Measurements from ENCODE around the gene RAI1.

Gene RAI1

DNA sequence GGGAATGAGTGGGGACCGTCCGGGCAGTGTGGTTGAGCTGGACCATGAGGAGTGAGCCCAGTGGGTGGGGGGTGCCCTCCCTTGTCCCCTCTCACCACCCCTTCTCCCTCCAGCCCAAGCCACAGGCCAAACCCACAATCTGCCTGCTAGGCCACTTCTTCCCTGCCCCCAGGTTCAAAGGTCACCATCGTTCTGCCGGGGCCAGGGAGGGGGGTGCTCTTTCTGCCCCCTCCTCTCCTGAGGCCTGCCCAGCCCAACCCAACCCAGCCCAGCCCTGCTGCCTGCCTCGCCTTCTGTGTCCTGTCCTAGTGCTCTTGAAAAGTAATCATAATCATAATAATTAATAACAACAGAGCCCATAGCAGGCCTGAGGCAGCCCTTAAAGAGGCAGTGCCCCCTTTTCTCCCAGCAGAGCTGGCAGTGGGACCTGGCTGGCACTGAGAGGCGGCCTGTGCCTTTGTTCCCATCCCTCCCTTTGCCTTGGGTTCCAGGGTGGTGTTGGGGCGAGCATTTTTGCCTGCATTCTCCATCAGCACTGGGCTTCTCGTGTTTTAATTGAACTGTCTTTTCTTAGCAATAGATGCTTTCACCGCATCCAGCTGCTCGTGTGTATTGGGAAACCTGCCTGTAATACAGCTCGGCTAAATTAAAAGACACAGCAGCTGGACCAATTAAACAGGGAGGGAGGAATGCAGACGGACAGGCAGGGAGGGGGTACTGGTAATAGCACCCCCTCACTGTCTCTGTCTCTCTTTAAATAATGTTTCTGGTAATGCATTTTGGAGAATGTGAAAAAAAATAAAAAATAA, 108.8 kb downstream of the RAI1 start:
- DNase-seq: no peak

GRCh38 chr17:17790637-17791464, 109.6 kb downstream of the RAI1 start:
- no peak for DNase-seq

DNA sequence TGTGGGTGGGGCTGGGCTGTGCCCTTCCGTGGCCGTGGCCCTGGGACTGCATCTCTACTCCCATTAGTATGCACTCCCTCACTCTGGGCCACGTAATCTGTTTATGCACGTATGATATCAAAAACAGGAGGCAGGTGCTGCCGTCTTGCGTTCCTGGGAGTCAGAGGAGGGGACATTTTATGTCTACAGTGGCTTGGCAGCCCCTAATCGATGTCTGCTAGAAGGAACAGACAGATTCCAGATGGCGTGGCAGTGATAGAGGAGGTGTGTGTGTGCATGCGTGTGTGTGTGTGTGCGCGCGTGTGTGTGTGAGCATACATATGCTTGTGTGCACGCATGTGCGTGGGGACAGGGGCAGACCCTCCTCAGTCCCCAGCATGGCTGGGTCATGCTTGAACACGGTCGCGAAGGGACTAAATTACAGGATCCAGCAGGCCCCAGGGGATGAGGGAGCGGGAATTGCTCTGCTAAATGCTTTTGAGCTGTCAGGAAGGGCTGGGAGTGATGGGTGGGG, 110.8 kb downstream of the RAI1 start:
- DNase-seq: no peak

- DNase-seq: peak; percentile 27
These were observed 111.5 kb downstream of the RAI1 start for GRCh38 chr17:17792551-17793377.

DNA sequence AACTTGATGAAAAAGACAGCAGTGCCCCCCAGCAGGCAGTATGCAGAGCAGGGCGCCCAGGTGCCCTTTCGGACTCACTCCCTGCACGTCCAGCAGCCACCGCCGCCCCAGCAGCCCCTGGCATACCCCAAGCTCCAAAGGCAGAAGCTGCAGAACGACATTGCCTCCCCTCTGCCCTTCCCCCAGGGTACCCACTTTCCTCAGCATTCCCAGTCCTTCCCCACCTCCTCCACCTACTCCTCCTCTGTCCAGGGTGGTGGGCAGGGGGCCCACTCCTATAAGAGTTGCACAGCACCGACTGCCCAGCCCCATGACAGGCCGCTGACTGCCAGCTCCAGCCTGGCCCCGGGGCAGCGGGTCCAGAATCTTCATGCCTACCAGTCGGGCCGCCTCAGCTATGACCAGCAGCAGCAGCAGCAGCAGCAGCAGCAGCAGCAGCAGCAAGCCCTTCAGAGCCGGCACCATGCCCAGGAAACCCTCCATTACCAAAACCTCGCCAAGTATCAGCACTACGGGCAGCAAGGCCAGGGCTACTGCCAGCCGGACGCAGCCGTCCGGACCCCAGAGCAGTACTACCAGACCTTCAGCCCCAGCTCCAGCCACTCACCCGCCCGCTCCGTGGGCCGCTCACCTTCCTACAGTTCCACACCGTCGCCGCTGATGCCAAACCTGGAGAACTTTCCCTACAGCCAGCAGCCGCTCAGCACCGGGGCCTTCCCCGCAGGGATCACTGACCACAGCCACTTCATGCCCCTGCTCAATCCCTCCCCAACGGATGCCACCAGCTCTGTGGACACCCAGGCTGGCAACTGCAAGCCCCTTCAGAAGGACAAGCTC, 112.3 kb downstream of the RAI1 start:
- no peak for DNase-seq

DNA sequence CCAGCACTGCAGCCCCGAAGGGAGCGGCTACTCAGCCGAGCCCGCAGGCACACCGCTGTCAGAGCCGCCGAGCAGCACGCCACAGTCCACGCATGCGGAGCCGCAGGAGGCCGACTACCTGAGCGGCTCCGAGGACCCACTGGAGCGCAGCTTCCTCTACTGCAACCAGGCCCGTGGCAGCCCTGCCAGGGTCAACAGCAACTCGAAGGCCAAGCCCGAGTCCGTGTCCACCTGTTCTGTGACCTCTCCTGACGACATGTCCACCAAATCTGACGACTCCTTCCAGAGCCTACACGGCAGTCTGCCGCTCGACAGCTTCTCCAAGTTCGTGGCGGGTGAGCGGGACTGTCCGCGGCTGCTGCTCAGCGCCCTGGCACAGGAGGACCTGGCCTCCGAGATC, 113.1 kb downstream of the RAI1 start:
- no peak for DNase-seq

DNA sequence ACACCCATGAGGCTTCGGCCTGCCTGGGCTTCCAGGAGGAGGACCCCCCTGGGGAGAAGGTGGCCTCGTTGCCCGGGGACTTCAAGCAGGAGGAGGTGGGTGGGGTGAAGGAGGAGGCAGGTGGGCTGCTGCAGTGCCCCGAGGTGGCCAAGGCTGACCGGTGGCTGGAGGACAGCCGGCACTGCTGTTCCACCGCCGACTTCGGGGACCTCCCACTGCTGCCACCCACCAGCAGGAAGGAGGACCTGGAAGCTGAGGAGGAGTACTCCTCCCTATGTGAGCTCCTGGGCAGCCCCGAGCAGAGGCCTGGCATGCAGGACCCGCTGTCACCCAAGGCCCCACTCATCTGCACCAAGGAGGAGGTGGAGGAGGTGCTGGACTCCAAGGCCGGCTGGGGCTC, 114.0 kb downstream of the RAI1 start:
- DNase-seq: no peak

DNA sequence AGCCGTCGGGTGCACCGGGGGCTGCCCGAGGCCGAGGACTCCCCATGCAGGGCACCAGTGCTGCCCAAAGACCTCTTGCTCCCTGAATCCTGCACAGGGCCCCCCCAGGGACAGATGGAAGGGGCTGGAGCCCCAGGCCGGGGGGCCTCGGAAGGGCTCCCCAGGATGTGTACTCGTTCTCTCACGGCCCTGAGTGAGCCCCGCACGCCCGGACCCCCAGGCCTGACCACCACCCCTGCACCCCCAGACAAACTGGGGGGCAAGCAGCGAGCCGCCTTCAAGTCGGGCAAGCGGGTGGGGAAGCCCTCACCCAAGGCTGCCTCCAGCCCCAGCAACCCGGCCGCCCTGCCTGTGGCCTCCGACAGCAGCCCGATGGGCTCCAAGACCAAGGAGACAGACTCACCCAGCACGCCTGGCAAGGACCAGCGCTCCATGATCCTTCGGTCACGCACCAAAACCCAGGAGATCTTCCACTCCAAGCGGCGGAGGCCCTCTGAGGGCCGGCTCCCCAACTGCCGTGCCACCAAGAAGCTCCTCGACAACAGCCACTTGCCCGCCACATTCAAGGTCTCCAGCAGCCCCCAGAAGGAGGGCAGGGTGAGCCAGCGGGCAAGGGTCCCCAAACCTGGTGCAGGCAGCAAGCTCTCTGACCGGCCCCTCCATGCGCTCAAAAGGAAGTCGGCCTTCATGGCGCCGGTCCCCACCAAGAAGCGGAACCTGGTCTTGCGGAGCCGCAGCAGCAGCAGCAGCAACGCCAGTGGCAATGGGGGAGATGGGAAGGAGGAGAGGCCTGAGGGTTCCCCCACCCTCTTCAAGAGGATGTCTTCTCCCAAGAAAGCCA, 114.9 kb downstream of the RAI1 start:
- DNase-seq: no peak

- no peak for DNase-seq
These were observed 115.5 kb downstream of the RAI1 start for GRCh38 chr17:17796787-17797061.

GRCh38 chr17:17797119-17797809, 116.0 kb downstream of the RAI1 start:
- DNase-seq: no peak

GRCh38 chr17:17798010-17798556, 116.8 kb downstream of the RAI1 start:
- no peak for DNase-seq

GRCh38 chr17:17798573-17799255, 117.5 kb downstream of the RAI1 start:
- no peak for DNase-seq

DNA sequence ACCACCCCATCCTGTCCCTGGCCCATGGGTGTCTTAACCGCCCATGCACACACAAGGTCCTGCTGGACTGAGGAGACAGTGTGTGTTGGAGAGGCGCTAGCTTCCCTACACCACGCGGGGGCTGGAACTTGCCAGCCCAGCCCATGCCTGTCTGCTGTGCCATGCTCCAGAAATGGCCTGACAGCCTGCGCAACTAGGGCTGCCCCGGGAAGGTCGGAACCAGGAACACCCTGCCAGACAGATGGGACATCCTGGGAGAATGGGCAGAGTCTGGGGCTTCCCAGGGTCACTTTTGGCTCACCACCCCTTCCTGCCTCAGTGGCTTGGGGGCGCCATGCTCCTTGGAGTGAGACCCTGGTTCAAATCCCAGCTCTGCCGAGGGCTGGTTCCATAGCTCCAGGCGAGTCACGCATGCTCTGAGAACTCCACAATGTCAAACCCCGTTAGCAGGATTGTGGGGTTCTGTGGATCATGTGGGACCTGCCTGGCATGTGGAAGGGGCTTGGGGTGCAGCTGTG, 119.3 kb downstream of the RAI1 start:
- no peak for DNase-seq

- no peak for DNase-seq
These were observed 120.7 kb downstream of the RAI1 start for GRCh38 chr17:17801800-17802481.

- no peak for DNase-seq
These were observed 122.7 kb downstream of the RAI1 start for GRCh38 chr17:17804007-17804406.

DNA sequence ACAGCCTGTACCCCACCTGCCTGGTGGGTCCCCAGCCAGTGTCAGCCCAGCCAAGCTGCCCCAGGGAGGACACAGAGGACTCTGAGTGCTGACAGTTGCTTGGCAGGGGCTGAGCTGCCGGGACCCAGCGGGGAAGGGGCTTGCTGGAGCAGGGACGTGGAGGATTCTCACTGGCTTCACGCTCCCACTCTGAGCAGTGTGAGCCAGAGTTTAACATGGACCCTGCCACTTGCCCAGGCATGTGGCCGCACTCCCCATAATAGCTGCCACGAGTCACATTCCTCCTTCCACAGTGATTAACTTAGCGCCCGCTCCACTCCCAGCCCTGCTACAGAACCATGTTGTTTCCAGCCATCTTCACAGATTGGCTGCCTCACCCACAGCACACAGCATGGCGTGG, 124.3 kb downstream of the RAI1 start:
- DNase-seq: no peak

DNA sequence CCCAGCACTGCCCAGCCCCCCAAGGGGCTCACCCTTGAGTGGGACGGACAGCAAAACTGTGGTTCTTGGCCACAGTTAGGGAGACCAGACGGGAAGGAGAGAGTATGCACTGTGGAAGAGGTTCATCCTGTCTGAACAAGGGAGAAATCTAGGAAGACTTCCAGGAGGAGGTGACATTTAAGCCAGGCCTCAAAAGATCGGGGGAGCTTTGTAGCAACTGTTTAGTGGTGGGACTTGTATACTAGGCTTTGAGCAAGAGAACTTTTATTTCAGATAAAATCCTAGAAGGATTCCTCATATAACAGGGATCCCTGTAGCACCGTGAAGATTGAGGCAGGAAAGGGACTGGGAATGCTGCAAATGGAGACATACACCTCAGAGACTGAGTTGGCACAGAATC, 124.8 kb downstream of the RAI1 start:
- no peak for DNase-seq

DNA sequence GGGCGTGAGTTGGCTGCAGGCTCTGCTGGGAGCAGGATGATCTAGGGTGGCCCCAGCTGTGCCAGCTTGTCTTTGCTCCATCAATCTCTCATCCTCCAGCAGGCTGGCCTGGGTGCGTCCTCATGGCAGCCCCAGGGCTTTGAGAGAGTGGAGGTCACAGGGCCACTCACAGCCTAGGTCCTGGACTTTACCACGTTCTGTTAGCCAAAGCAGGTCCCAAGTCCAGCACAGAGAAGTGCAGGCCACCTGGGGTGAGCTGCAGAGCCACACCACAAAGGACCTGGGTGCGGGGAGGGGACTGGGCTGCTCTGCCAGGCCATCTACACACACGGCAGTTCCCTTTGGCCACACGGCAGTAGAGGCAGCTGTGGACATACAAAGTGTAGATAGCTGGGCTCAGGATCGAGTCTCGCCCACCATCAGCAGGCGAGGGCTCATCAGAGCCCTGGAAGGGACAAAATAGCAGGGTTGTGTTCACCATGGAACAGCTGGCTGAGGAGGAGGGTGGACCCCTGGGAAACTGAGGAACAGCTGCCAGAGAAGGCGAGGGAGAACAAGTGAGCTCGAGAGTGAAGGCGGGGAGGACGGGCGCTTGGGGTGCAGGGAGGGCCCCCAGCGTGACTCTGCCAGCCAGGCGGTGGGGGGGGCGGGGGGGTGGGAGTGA, 125.5 kb downstream of the RAI1 start:
- DNase-seq: no peak
